Measurements from ENCODE around the gene ANKZF1. TPM values are rescaled to one million over a fixed set of nuclear protein-coding genes. Genes with fewer than 3 reads are reported as not detected.

Gene ANKZF1
- total RNA-seq, 2 experiments from 2014 or later: 109 TPM

GRCh38 chr2:219218217-219218731 is 11.3 kb upstream of the ANKZF1 start:
- CTCF ChIA-PET: interaction anchor here (1.1 to 3.7 kb wide), 10 partner anchors 9 to 159 kb away, joined by 3 to 14 read pairs (median 6); partner anchors contain the start of genes DNAJB2 and ZFAND2B
- POLR2A ChIA-PET: interaction anchor here (0.6 to 3.1 kb wide), 10 partner anchors 10 to 77 kb away, joined by 3 to 23 read pairs (median 6); partner anchors contain the start of genes ANKZF1, ATG9A, GLB1L and STK16

- ChIA-PET POLR2A (interaction anchor here (0.5 to 3.1 kb wide), 17 partner anchors 10 to 76 kb away, joined by 3 to 23 read pairs (median 6); partner anchors contain the start of genes ANKZF1, ATG9A, CNPPD1 and DNAJB2), CTCF (interaction anchor here (1.2 to 3.7 kb wide), 8 partner anchors 8 to 160 kb away, joined by 4 to 14 read pairs (median 6); partner anchors contain the start of genes ANKZF1, ATG9A and DNAJB2)
These were observed 10.6 kb upstream of the ANKZF1 start, which contains the start of gene ABCB6 for GRCh38 chr2:219218732-219219701. ABCB6 (minus strand) TSS chr2:219218958; CDS start chr2:219218673, 285 bp downstream.

GRCh38 chr2:219219784-219220532 is 9.6 kb upstream of the ANKZF1 start:
- ChIA-PET POLR2A (interaction anchor here (0.9 to 3.1 kb wide), 10 partner anchors 10 to 65 kb away, joined by 3 to 23 read pairs (median 5); partner anchors contain the start of genes ANKZF1, ATG9A, CNPPD1 and GLB1L), CTCF (interaction anchor here (1.8 to 3.7 kb wide), 4 partner anchors 7 to 58 kb away, joined by 4 to 14 read pairs (median 6); partner anchors contain the start of genes ANKZF1, ATG9A and DNAJB2)

- CTCF ChIA-PET: interaction anchor here (0.7 to 3.7 kb wide), 3 partner anchors 8 to 57 kb away, joined by 3 to 14 read pairs (median 5); partner anchors contain the start of genes ANKZF1, ATG9A and DNAJB2
- POLR2A ChIA-PET: interaction anchor here (0.5 to 1.4 kb wide), 2 partner anchors 14 to 44 kb away, joined by 3 to 5 read pairs; partner anchors contain the start of genes CNPPD1 and ZFAND2B
These were observed 8.8 kb upstream of the ANKZF1 start for GRCh38 chr2:219220652-219221402.

- ChIA-PET POLR2A (interaction anchor here (1.1 to 1.4 kb wide), 2 partner anchors 16 to 27 kb away, joined by 4 to 5 read pairs; partner anchors contain the start of gene ZFAND2B), CTCF (interaction anchor here (0.7 kb wide), 1 partner anchor 10 kb away, joined by 3 read pairs; no protein-coding TSS in a partner anchor)
These were observed 7.6 kb upstream of the ANKZF1 start for GRCh38 chr2:219221957-219222518.

- POLR2A ChIA-PET: no interaction called here
- CTCF ChIA-PET: interaction anchor here (0.6 kb wide), 1 partner anchor 47 kb away, joined by 3 read pairs; the partner anchor contains the start of gene CNPPD1
These were observed 5.6 kb upstream of the ANKZF1 start for GRCh38 chr2:219223831-219224610.

GRCh38 chr2:219225350-219225749 is 4.3 kb upstream of the ANKZF1 start:
- POLR2A ChIA-PET: no interaction called here
- CTCF ChIA-PET: no interaction called here

- CTCF ChIA-PET: interaction anchor here (0.9 to 2.5 kb wide), 8 partner anchors 9 to 69 kb away, joined by 3 to 9 read pairs (median 5); partner anchors contain the start of genes ABCB6, GLB1L and STK16
- POLR2A ChIA-PET: interaction anchor here (0.7 to 2.7 kb wide), 14 partner anchors 10 to 68 kb away, joined by 3 to 38 read pairs (median 6); partner anchors contain the start of genes ABCB6, DNAJB2, GLB1L and NHEJ1
These were observed 1.3 kb upstream of the ANKZF1 start for GRCh38 chr2:219228041-219228910.

GRCh38 chr2:219228911-219229304 is 698 bp upstream of the ANKZF1 start:
- ChIA-PET POLR2A (interaction anchor here (0.7 to 2.7 kb wide), 12 partner anchors 10 to 69 kb away, joined by 3 to 38 read pairs (median 8); partner anchors contain the start of genes ABCB6, DNAJB2, GLB1L and NHEJ1), CTCF (interaction anchor here (1.0 to 1.4 kb wide), 5 partner anchors 9 to 59 kb away, joined by 3 to 6 read pairs (median 5); partner anchors contain the start of genes ABCB6, GLB1L, SLC23A3 and STK16)

- ChIA-PET CTCF (interaction anchor here (0.6 to 1.9 kb wide), 11 partner anchors 12 to 70 kb away, joined by 3 to 8 read pairs (median 5); partner anchors contain the start of genes CNPPD1, DNAJB2, GLB1L and NHEJ1), POLR2A (interaction anchor here (0.7 to 2.7 kb wide), 12 partner anchors 9 to 333 kb away, joined by 3 to 38 read pairs (median 8); partner anchors contain the start of genes ABCB6, DNAJB2, GLB1L and STK16)
These were observed 494 bp downstream of the ANKZF1 start for GRCh38 chr2:219230059-219230540.

GRCh38 chr2:219234331-219234730 is 4.7 kb downstream of the ANKZF1 start:
- ChIA-PET POLR2A (interaction anchor here (1.0 kb wide), 2 partner anchors 10 to 13 kb away, joined by 3 read pairs; no protein-coding TSS in a partner anchor), CTCF (interaction anchor here (0.8 kb wide), 1 partner anchor 14 kb away, joined by 4 read pairs; no protein-coding TSS in a partner anchor)

- POLR2A ChIA-PET: no interaction called here
- CTCF ChIA-PET: interaction anchor here (0.5 to 2.1 kb wide), 2 partner anchors 13 to 15 kb away, joined by 3 to 5 read pairs; partner anchors contain the start of genes ANKZF1 and ATG9A
These were observed 13.7 kb downstream of the ANKZF1 start for GRCh38 chr2:219243291-219243761.

GRCh38 chr2:219244789-219245147 is 15.2 kb downstream of the ANKZF1 start:
- POLR2A ChIA-PET: interaction anchor here (0.6 to 2.6 kb wide), 10 partner anchors 9 to 68 kb away, joined by 3 to 39 read pairs (median 6); partner anchors contain the start of genes ANKZF1, ATG9A, CNPPD1 and DNAJB2
- CTCF ChIA-PET: interaction anchor here (0.6 to 1.8 kb wide), 8 partner anchors 13 to 50 kb away, joined by 3 to 7 read pairs (median 4); partner anchors contain the start of genes ABCB6, ANKZF1, ATG9A and DNAJB2
